HCT116 (cell line): Measurements from ENCODE around the gene PTPN4. TPM values are rescaled to one million over a fixed set of nuclear protein-coding genes. Genes with fewer than 3 reads are reported as not detected.

ENCODE experiments used
- ATAC-seq: fragments of 200-7000 bp; cut with Tn5 transposase; 2 replicates; pipeline ENCODE4 v1.9.1; 2020; ENCODE audit warnings: mild to moderate bottlenecking, moderate library complexity
- BruUV-seq: library from RNA; stranded (reverse); fragments of 400-500 nt; replicated peaks from 2 replicates; lab custom pipeline; 2021; lab: Mats Ljungman, UMichigan
- CTCF ChIA-PET: fragments of 300-600 bp; sonication (Branson Sonifier 250); formaldehyde crosslinking; loops from one replicate; lab custom pipeline; 2021; ENCODE audit warnings: antibody characterized with exemption; lab: Charles Lee
- POLR2A ChIA-PET: fragments of 300-600, 350-600 bp; sonication (Branson Sonifier 250); formaldehyde crosslinking; loops from one replicate; lab custom pipeline; 2021; ENCODE audit warnings: antibody characterized with exemption; lab: Charles Lee
- RAD21 ChIA-PET, 2 experiments: fragments of 300-600 bp; sonication (Branson Sonifier 250); formaldehyde crosslinking; loops; one replicate each; lab custom pipeline; 2023; ENCODE audit warnings: low total read pairs in 2 of 2; ENCODE audit not compliant: uncharacterized antibody in 2 of 2, unreplicated experiment in 2 of 2, low non-redundant PET in 1 of 2; lab: Charles Lee
- DNase-seq: peaks from one replicate; pipeline ENCODE4 v3.0.0-alpha.2; 2010; ENCODE audit warnings: low read depth, low spot score
- H2AFZ ChIP-seq: fragments of 200-600 bp; shearing (Covaris generic), sonication (generic); 2 replicates; pipeline ENCODE4 v1.6.1; 2017; ENCODE audit warnings: low read depth, mixed run types, mixed read lengths, antibody characterized with exemption, low read length; ENCODE audit not compliant: poor library complexity, severe bottlenecking
- H3K27ac ChIP-seq: 2 replicates; pipeline ENCODE4 v1.5.1; 2012; ENCODE audit warnings: low read depth, low read length
- H3K27me3 ChIP-seq: fragments of 200-600 bp; sonication (generic); 2 replicates; pipeline ENCODE4 v1.6.1; 2016; ENCODE audit warnings: mixed run types, low read length, mixed read lengths; ENCODE audit not compliant: insufficient read depth
- H3K36me3 ChIP-seq, 2 experiments: fragments of 200-500 bp in 1 of 2; fragments of 200-600 bp in 1 of 2; sonication (Bioruptor generic) in 1 of 2; sonication (generic) in 1 of 2; 2 replicates each; pipeline versions ENCODE4 v1.5.1 to v1.6.1; 2014 to 2016; ENCODE audit warnings: low read length in 2 of 2, inconsistent platforms in 1 of 2, mixed read lengths in 1 of 2, mixed run types in 1 of 2; ENCODE audit not compliant: insufficient read depth in 2 of 2, control insufficient read depth in 1 of 2
- H3K4me1 ChIP-seq, 2 experiments: fragments of 200-600 bp in 1 of 2; sonication (generic) in 1 of 2; 2 replicates each; pipeline versions ENCODE4 v1.5.1 to v1.6.1; 2012 to 2017; ENCODE audit warnings: low read length in 2 of 2, inconsistent platforms in 1 of 2, mild to moderate bottlenecking in 1 of 2, mixed read lengths in 1 of 2, mixed run types in 1 of 2, moderate library complexity in 1 of 2; ENCODE audit not compliant: insufficient read depth in 2 of 2, control insufficient read depth in 1 of 2
- H3K4me2 ChIP-seq: fragments of 200-600 bp; sonication (generic); 2 replicates; pipeline ENCODE4 v1.6.1; 2017; ENCODE audit warnings: mixed run types, low read length, mixed read lengths
- H3K4me3 ChIP-seq, 2 experiments: fragments of 200-600 bp in 1 of 2; sonication (generic) in 1 of 2; replicated peaks in 1 of 2; 2 replicates each; pipeline ENCODE4 v1.5.1; 2011 to 2016; ENCODE audit warnings: low read length in 2 of 2, control low read depth in 1 of 2, low read depth in 1 of 2, mild to moderate bottlenecking in 1 of 2, mixed read lengths in 1 of 2, mixed run types in 1 of 2
- H3K79me2 ChIP-seq: fragments of 200-600 bp; sonication (generic); 2 replicates; pipeline ENCODE4 v1.6.1; 2017; ENCODE audit warnings: mild to moderate bottlenecking, mixed run types, low read length, moderate library complexity, mixed read lengths; ENCODE audit not compliant: insufficient read depth
- H3K9ac ChIP-seq: fragments of 200-600 bp; sonication (generic); 2 replicates; pipeline ENCODE4 v1.6.1; 2016; ENCODE audit warnings: low read length, mixed read lengths
- H3K9me2 ChIP-seq: fragments of 200-600 bp; sonication (generic), shearing (Covaris generic); 2 replicates; pipeline ENCODE4 v1.6.1; 2017; ENCODE audit warnings: mixed run types, mild to moderate bottlenecking, moderate library complexity; ENCODE audit not compliant: insufficient read depth
- H3K9me3 ChIP-seq, 2 experiments: fragments of 200-500 bp in 1 of 2; fragments of 200-600 bp in 1 of 2; sonication (Bioruptor generic) in 1 of 2; sonication (generic) in 1 of 2; 2 replicates each; pipeline ENCODE4 v1.6.1; 2014 to 2017; ENCODE audit warnings: low read length in 2 of 2, mixed read lengths in 2 of 2, inconsistent platforms in 1 of 2, low read depth in 1 of 2, mild to moderate bottlenecking in 1 of 2, mixed run types in 1 of 2, moderate library complexity in 1 of 2; ENCODE audit not compliant: control insufficient read depth in 1 of 2, insufficient read depth in 1 of 2
- H4K20me1 ChIP-seq: fragments of 200-600 bp; sonication (generic), shearing (Covaris generic); 2 replicates; pipeline ENCODE4 v1.6.1; 2017; ENCODE audit warnings: mixed run types, mild to moderate bottlenecking, moderate library complexity; ENCODE audit not compliant: insufficient read depth
- ATF3 ChIP-seq: IDR thresholded peaks from 2 replicates; pipeline ENCODE4 v1.6.1; 2012
- CEBPB ChIP-seq: IDR thresholded peaks from 2 replicates; pipeline ENCODE4 v1.6.1; 2012; ENCODE audit warnings: low read depth
- ELF1 ChIP-seq: IDR thresholded peaks from 2 replicates; pipeline ENCODE4 v1.6.1; 2012; ENCODE audit warnings: low read depth, borderline replicate concordance
- EZH2 ChIP-seq: fragments of 200-600 bp; sonication (generic); IDR thresholded peaks from 2 replicates; pipeline ENCODE4 v1.6.1; 2017; ENCODE audit warnings: antibody characterized with exemption, mixed run types
- EZH2phosphoT487 ChIP-seq: fragments of 200-600 bp; IDR thresholded peaks from 2 replicates; pipeline ENCODE4 v1.6.1; 2018; ENCODE audit warnings: antibody characterized with exemption, borderline replicate concordance
- FOSL1 ChIP-seq: IDR thresholded peaks from 2 replicates; pipeline ENCODE4 v1.6.1; 2012; ENCODE audit warnings: low read depth
- POLR2AphosphoS5 ChIP-seq: IDR thresholded peaks from 2 replicates; pipeline ENCODE4 v1.6.1; 2011; ENCODE audit warnings: mild to moderate bottlenecking, low read depth, low read length, moderate library complexity
- RAD21 ChIP-seq: IDR thresholded peaks from 2 replicates; pipeline ENCODE4 v1.6.1; 2012; ENCODE audit warnings: low read depth, mild to moderate bottlenecking
- SIN3A ChIP-seq: IDR thresholded peaks from 2 replicates; pipeline ENCODE4 v1.6.1; 2012; ENCODE audit warnings: low read depth
- SP1 ChIP-seq: IDR thresholded peaks from 2 replicates; pipeline ENCODE4 v1.6.1; 2012; ENCODE audit warnings: low read depth
- TCF7L2 ChIP-seq: IDR thresholded peaks from 2 replicates; pipeline ENCODE4 v1.7.0; 2011; ENCODE audit warnings: borderline replicate concordance, inconsistent platforms; ENCODE audit not compliant: insufficient read depth, insufficient read length; ENCODE audit errors: extremely low read depth
- YY1 ChIP-seq: IDR thresholded peaks from 2 replicates; pipeline ENCODE4 v1.6.1; 2011; ENCODE audit warnings: low read length, low read depth, moderate library complexity, mild to moderate bottlenecking; ENCODE audit not compliant: insufficient replicate concordance; ENCODE audit errors: extremely low read depth
- ZFX ChIP-seq: fragments of 450-650 bp; IDR thresholded peaks from 2 replicates; pipeline ENCODE4 v1.6.1; 2017
- ZNF274 ChIP-seq: fragments of 200-500 bp; sonication (Bioruptor generic); IDR thresholded peaks from 2 replicates; pipeline ENCODE4 v1.6.1; 2014; ENCODE audit warnings: mild to moderate bottlenecking, low read depth, low read length, inconsistent platforms
- intact Hi-C: fragments of 100-400 bp; cut with micrococcal nuclease; formaldehyde crosslinking; loops from 2 replicates; pipeline ENCODE4 v1.10.0; 2022
- total RNA-seq: library from RNA; stranded (reverse); gene quantifications from one replicate; pipeline ENCODE4 v1.2.1, GENCODE V29; 2021; ENCODE audit not compliant: unreplicated experiment

PTPN4 gene
- total RNA-seq, 1 experiment from 2014 or later = 38.4 TPM

- intact Hi-C loops = no loop called here
- no peak overlapping the region for H3K4me3 ChIP-seq
- CTCF ChIA-PET = no interaction called here
- no peak overlapping the region for H3K4me2 ChIP-seq
- no peak overlapping the region for H3K27ac ChIP-seq
- ATAC-seq (no peak), DNase-seq (no peak)
- H2AFZ ChIP-seq = no peak overlapping the region
- no peaks in the 10 kb centered on the region for H3K79me2 ChIP-seq
- TF ChIP-seq SIN3A (no peak), ZFX (no peak), ATF3 (no peak), EZH2 (no peak), RAD21 (no peak), YY1 (no peak), ELF1 (no peak), POLR2AphosphoS5 (no peak), CEBPB (no peak), FOSL1 (no peak), ZNF274 (no peak), EZH2phosphoT487 (no peak), SP1 (no peak), TCF7L2 (no peak)
- H3K4me1 ChIP-seq = no peaks in the 10 kb centered on the region
- RAD21 ChIA-PET = no interaction called here
- H3K9me3 ChIP-seq = no peaks in the 10 kb centered on the region
- POLR2A ChIA-PET = no interaction called here
- BruUV-seq = no TSS peak
- no peak overlapping the region for H3K9ac ChIP-seq
- H4K20me1 ChIP-seq = no peaks in the 10 kb centered on the region
- H3K27me3 ChIP-seq = no peaks in the 10 kb centered on the region
- no peaks in the 10 kb centered on the region for H3K9me2 ChIP-seq
- H3K36me3 ChIP-seq = no peaks in the 10 kb centered on the region
These were observed 244.5 kb downstream of the PTPN4 start for GRCh38 chr2:120004254-120004653.
